GM18951 (cell line): Measurements from ENCODE around the gene SPOP.

Experiments
- POLR2A ChIP-seq: IDR thresholded peaks from 4 replicates; pipeline ENCODE4 v1.6.1; 2011; ENCODE audit warnings: mild to moderate bottlenecking; ENCODE audit not compliant: insufficient read length, insufficient read depth; ENCODE audit errors: extremely low read depth
- in situ Hi-C: fragments of 300-500 bp; cut with MboI; formaldehyde crosslinking; loops from one replicate; pipeline ENCODE4 v1.12.0; 2022; ENCODE audit warnings: low sequenced_read_pairs, mixed read lengths, inconsistent platforms; ENCODE audit not compliant: unreplicated experiment

The SPOP gene

GRCh38 chr17:49590874-49591273 is 87.0 kb downstream of the SPOP start:
- in situ Hi-C loops: no loop called here
- no peak for TF ChIP-seq POLR2A

DNA sequence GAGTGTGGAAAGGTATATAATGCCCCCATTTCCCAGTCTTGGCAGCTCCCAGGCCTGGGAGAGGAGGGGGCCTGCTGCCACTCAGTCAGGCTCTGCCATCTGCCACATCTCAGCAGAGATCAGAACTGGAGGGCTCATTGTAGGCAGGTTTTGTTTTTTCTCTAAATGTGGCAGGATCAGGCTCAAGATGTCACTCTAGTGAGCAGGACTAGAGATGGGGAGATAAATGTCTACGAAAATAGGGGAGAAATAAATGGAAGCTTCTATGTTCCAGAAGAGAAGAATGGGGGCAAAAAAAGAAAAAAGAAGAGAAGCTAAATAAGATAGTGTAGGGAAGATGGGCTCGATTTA is 88.3 kb downstream of the SPOP start:
- in situ Hi-C loops: no loop called here

DNA sequence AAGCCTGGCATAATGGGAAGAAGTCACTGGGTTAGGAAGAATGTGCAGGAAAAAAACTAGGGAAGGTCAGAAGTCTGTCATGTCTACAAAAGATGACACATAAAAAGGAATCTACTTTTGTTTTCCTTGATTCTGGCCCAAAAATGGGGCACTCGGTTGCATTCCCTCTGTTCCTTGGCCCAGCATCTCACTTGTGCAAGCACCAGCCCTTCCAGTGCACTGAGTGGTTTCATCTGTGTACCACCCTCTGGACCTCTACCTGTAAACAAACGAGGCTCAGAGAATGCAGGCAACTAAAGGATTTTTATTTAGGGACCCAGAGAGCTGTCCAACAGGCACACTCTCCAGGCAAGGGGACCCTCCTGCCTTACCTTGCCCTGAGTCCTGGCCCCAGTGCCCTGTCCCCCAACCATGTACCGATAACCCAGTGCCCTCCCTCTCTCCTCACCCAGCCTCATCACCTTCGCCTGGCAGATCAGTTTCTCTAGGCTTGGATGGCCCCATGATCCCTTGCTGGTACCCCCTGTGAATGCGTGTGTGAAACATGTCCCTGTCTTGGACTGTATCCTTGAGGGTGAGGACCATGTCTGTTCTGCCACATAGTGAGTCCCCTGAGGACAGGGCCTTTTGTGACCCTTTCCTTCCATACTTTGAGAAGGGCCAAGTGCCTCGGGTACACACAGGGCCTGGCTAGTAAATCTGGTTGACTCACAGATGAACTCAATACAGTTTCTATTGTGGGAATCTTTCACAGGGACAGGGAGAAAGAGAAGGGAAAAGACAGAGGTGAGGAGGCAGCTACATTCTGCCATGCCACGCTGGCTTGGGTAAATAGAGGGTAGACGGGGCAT is 88.9 kb downstream of the SPOP start:
- in situ Hi-C loops: no loop called here
- no peak for TF ChIP-seq POLR2A

More for the DNA sequence above, 88.3 kb downstream of the SPOP start:
- no peak for TF ChIP-seq POLR2A

DNA sequence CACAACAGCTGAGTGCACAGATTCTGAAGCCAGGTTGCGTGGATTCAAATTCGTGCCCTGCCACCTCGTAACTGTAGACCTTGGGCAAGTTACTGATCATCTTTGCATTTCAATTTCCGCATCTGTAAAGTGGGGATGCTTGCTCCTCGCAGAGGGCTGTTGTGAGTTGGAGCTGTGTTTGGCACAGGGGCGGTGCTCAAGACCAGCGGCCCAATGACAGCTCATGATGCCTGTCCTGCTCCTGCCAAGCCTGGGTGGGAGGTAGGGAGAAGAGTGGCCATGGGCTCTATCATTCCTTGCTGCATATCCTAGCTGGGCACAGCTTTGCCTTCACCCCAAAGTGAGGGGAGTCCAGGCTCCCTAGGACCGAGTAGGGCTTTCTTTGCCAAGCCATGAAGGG is 89.6 kb downstream of the SPOP start:
- no peak for TF ChIP-seq POLR2A
- in situ Hi-C loops: no loop called here

DNA sequence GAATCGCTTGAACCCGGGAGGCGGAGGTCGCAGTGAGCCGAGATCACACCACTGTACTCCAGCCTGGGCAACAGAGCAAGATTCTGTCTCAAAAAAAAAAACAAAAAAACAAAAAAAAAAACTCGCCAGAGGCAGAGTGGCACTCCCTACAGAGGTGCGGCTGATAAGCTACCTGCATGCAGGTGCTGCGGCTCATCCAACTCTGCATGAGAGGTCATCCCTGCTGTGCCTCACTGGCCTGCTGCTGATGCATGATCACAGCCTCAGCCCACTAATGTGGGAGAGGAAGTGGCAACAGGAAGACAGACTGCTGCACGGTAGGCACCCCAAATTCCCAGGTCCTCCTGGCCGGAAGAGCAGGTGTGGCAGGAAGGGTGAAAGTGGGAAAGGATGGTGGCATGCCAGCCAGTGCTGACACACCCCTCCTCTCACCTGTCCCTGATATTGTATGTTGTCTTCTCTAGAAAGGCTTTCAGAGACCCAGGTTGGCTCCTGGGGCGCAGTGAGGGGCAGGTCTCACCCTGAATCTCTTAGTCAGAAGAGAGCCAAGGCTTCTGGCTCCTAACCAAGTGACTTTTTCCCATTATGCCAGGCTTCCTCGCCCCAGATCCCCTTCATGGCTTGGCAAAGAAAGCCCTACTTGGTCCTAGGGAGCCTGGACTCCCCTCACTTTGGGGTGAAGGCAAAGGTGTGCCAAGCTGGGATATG is 90.4 kb downstream of the SPOP start:
- in situ Hi-C loops: no loop called here
- TF ChIP-seq POLR2A: no peak

DNA sequence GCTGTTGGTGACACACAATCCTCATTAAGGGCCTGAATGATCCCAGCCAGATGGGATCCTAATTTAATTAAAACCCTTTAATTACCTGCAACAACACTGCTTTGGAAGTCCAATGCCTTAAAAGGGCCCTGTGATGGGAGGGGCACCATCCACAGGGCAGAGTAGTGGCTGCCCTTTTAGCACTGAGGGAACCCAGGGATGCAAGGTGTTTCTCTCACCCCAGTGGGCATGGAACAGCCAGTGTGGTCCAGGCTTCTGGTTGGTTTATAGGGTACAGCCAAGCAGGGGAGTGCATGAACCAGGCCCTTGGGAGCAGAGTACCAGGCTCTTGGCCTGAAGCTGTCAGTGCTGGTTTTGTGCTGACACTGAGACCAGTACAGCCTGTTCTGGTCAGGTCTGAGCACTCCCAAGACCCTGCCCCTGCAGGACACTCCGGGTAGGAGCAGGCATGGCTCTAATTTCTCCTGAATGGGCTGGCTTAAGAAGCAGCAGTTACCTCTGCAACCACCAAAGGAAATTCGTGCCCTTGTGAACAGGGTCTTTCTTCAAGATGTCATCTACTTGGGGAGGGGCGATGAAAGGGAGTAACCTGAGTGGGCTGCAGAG is 92.4 kb downstream of the SPOP start:
- TF ChIP-seq POLR2A: no peak
- in situ Hi-C loops: no loop called here

GRCh38 chr17:49583889-49584288 is 94.0 kb downstream of the SPOP start:
- in situ Hi-C loops: no loop called here
- TF ChIP-seq POLR2A: no peak

- TF ChIP-seq POLR2A: no peak
- in situ Hi-C loops: no loop called here
These were observed 94.7 kb downstream of the SPOP start for GRCh38 chr17:49583226-49583625.

DNA sequence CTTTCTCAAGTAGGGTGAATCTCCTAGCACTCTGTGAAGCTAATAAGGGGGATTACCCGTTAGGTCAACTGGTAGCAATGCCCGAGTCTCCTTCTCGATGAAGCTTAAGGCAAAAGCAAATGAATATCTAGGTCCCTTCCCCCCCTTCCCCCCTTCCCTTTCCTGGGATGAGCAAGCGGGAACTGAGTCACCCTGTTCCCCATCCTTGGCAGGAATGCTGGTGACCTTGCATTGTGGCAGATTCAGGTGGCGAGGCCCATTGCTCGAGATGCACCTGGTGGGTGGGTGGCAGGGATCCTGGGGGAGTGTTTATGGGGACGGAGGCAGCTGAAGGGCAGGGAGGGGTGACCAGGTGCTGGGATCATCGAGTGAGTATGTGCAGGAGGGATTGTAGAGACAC is 95.1 kb downstream of the SPOP start:
- TF ChIP-seq POLR2A: no peak
- in situ Hi-C loops: no loop called here

DNA sequence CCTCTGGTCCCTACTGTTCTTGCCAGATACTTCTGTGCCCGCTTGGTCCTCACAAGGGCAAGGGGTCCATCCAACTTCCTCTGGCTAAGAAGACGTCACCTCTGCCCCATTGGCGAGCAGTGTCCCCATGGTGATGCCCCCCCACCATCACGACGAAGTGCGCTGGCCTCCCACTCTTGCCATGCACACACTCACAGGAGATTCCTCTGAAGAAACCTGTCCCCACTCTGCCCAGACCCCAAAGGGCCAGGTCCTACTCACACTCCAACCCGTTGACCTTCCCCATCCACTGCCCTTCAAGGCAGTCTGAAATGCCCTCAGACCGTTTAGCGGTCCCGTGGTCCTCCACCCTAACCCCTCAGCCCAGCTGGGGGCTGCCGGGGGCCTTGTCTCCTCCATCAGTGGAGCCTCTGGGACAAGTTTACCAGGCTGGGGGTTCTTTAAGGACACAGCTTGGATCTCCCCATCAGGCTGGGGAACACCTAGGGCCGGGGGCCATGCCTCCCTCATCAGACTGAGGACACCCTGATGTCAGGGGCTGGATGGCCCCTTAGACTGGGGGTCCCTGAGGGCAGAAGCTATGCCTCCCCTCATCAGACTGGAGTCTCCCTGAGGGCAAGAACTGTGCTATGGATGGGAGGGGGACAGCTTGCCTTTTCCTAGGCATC is 95.7 kb downstream of the SPOP start:
- TF ChIP-seq POLR2A: no peak
- in situ Hi-C loops: no loop called here

GRCh38 chr17:49581648-49581998 is 96.3 kb downstream of the SPOP start:
- in situ Hi-C loops: no loop called here
- no peak for TF ChIP-seq POLR2A

DNA sequence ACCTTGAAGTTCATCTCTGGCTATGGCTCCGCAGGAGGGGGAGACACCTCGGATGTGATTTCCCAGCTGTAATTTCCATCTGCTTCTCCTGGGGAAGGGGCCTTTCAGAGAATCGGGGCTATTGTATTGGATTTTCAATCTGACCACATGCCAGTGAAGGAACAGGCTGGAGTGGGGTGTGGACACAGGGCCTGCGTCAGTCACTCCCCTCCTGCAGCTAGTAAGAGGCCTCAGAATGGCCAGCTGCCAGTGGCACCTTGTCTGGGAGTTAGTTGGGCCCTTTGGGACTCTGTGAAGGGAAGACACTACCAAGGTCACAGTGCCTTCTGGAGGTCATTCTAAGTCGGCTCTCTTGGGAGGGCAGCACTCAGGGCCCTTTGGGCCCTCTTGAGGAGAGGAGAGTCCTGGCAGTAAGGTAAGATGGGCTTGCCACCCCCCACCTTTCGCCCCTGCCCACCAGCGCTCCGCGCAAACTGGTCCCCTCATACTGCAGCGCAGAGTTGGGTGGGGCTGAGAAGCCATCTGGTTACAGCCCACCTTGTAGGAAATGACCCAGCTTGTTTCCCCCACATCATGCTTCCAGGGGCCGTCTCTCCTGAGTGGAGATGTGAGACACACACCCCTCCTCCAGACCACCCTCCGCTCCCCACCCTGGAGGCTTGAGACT is 96.8 kb downstream of the SPOP start:
- in situ Hi-C loops: no loop called here
- TF ChIP-seq POLR2A: no peak
